ENCODE results near the gene BORCS8.

BORCS8 gene

GRCh38 chr19:19234220-19234816 is 42.4 kb upstream of the BORCS8 start:
- Histone ChIP-seq H3K9me3 (no peaks in the 10 kb centered on the region), H3K36me3 (no peaks in the 10 kb centered on the region), H3K27me3 (peaks cover 6% of the 10 kb centered on the region), H3K4me3 (ENCODE audit: low read depth in 1 of 2, low read length in 1 of 2) (no peak overlapping the region), H3K27ac (no peak overlapping the region), H3K4me1 (ENCODE audit: control insufficient read depth in 1 of 2, insufficient read depth in 1 of 2, low read depth in 1 of 2, low read length in 1 of 2) (no peaks in the 10 kb centered on the region)
- no peak for TF ChIP-seq CTCF (IDR thresholded peaks at IDR 0.05)

- H3K9me3 ChIP-seq: no peaks in the 10 kb centered on the region
- TF ChIP-seq CTCF (IDR thresholded peaks at IDR 0.05): no peak
- no peaks in the 10 kb centered on the region for H3K4me1 ChIP-seq (ENCODE audit: control insufficient read depth in 1 of 2, insufficient read depth in 1 of 2, low read depth in 1 of 2, low read length in 1 of 2)
Measured at GRCh38 chr19:19232261-19232721, 40.3 kb upstream of the BORCS8 start.

GRCh38 chr19:19230999-19231398 is 39.0 kb upstream of the BORCS8 start:
- H3K4me3 ChIP-seq (ENCODE audit: low read depth in 1 of 2, low read length in 1 of 2): no peak overlapping the region
- H3K4me1 ChIP-seq (ENCODE audit: control insufficient read depth in 1 of 2, insufficient read depth in 1 of 2, low read depth in 1 of 2, low read length in 1 of 2): no peaks in the 10 kb centered on the region
- no peak for TF ChIP-seq CTCF (IDR thresholded peaks at IDR 0.05)
- H3K9me3 ChIP-seq: no peaks in the 10 kb centered on the region
- H3K36me3 ChIP-seq: no peaks in the 10 kb centered on the region
- H3K27ac ChIP-seq: no peak overlapping the region
- peaks cover 33% of the 10 kb centered on the region for H3K27me3 ChIP-seq

More at GRCh38 chr19:19232261-19232721, 40.3 kb upstream of the BORCS8 start:
- Histone ChIP-seq H3K27ac (no peak overlapping the region), H3K4me3 (ENCODE audit: low read depth in 1 of 2, low read length in 1 of 2) (no peak overlapping the region), H3K27me3 (peaks cover 21% of the 10 kb centered on the region), H3K36me3 (no peaks in the 10 kb centered on the region)

GRCh38 chr19:19229701-19230100 is 37.7 kb upstream of the BORCS8 start:
- peaks cover 9% of the 10 kb centered on the region in 2 experiments for H3K4me1 ChIP-seq (ENCODE audit: control insufficient read depth in 1 of 2, insufficient read depth in 1 of 2, low read depth in 1 of 2, low read length in 1 of 2)
- no peaks in the 10 kb centered on the region for H3K36me3 ChIP-seq

GRCh38 chr19:19227217-19227616 is 35.3 kb upstream of the BORCS8 start:
- no peak overlapping the region for H3K27ac ChIP-seq
- peaks cover 10 to 11% of the 10 kb centered on the region in 2 experiments for H3K4me1 ChIP-seq (ENCODE audit: control insufficient read depth in 1 of 2, insufficient read depth in 1 of 2, low read depth in 1 of 2, low read length in 1 of 2)
- no peak overlapping the region for H3K4me3 ChIP-seq (ENCODE audit: low read depth in 1 of 2, low read length in 1 of 2)
- peaks cover 69% of the 10 kb centered on the region for H3K27me3 ChIP-seq
- no peak for TF ChIP-seq CTCF (IDR thresholded peaks at IDR 0.05)
- H3K9me3 ChIP-seq: no peaks in the 10 kb centered on the region
- no peaks in the 10 kb centered on the region for H3K36me3 ChIP-seq

More at GRCh38 chr19:19229701-19230100, 37.7 kb upstream of the BORCS8 start:
- peaks cover 46% of the 10 kb centered on the region for H3K27me3 ChIP-seq
- H3K4me3 ChIP-seq (ENCODE audit: low read depth in 1 of 2, low read length in 1 of 2): no peak overlapping the region
- no peak for TF ChIP-seq CTCF (IDR thresholded peaks at IDR 0.05)
- H3K27ac ChIP-seq: no peak overlapping the region
- H3K9me3 ChIP-seq: no peaks in the 10 kb centered on the region
